Hematopoietic multipotent progenitor cell treated with erythropoietin and hydrocortisone succinate and interleukin-3 and kit ligand, for 17 days (in vitro differentiated cells): ENCODE data around the gene RBM33.
A peak's percentile ranks its signal among the peaks of the same experiment; 100 is the strongest.

Experiments
- DNase-seq: peaks from one replicate; pipeline ENCODE4 v3.0.0-alpha.2; 2015; ENCODE audit warnings: low spot score

The RBM33 gene

DNA sequence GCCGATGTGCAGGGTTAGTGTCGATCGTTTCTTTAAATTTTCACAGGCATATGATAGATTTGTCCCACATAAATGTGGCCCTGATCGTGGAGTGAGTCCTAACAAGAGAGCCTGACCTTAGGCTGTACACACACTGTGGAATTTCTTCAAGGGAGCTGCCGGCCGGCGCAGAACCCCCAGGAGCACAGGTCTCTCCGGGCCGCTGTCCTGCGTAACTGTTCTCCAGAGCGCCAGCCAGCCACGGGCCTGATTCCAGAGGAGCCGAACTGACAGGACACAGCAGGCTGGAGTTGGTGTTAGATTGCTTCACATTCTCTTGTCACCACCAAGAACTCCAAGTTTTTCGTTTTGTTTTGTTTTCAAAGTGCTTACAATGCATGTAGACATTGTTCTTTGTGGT is 130.5 kb downstream of the RBM33 start:
- no peak for DNase-seq

DNA sequence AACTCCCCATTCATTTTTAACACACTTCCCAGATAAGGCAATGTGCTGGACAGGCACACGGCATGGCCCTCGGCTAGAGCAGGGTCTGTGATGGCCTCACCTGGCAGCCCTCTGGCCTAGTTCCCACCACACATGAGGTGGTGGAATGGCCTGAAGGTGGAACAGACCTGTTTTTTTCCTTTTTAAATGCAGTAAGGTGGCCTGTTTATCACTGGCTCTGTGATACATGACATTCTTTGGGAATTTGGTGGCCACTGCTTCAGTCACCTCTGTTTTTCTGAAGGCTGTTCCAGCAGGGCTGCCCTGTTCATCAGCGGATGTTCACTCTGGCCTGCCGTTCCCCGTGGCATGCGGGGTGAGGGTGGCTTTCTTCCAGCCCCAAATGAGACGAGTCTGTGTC is 131.2 kb downstream of the RBM33 start:
- DNase-seq: no peak

DNA sequence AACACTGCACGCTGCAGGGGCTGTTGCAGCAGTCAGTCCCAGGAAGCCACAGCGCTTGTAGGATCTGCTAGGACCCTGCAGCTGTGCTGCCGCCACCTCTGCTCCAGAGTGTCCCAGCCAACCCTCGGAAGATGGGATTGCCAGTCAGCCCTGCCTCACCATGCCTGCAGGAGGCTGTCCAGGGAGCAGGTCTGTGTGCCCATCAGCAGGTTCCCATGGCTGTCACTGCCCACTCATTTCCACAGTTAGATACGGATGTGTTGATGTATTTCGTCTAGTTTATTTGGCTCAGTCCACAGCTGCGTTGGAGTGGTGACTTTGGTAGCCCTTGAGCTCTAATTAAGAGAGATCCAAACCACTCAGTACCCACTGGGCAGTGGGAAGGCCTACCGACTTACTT is 132.1 kb downstream of the RBM33 start:
- DNase-seq: no peak

- no peak for DNase-seq
Measured at GRCh38 chr7:155778349-155778748, 133.9 kb downstream of the RBM33 start.

GRCh38 chr7:155780884-155781283 is 136.4 kb downstream of the RBM33 start:
- DNase-seq: no peak

DNA sequence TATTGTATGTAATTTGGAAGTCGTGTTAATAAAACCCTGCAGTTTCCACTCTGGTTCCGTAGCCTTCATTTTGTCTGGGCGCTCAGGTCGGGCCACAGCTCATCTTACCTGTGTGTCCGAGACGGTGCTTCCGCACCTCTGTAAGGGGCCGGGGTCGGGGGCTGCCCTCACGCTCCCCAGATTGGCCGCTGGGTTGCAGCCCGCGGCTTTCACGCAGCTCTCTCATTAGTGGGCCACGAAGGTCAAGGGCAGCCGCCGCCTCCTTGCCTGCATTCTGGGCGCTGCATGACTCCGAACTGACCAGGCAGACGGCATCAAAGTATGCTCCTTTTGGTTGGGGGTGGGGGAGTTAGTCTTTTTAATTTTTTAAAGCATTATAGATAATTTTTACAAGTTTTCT is 137.0 kb downstream of the RBM33 start:
- DNase-seq: no peak

- no peak for DNase-seq
Measured at GRCh38 chr7:155782466-155782865, 138.0 kb downstream of the RBM33 start.

GRCh38 chr7:155785536-155785935 is 141.1 kb downstream of the RBM33 start:
- no peak for DNase-seq

DNA sequence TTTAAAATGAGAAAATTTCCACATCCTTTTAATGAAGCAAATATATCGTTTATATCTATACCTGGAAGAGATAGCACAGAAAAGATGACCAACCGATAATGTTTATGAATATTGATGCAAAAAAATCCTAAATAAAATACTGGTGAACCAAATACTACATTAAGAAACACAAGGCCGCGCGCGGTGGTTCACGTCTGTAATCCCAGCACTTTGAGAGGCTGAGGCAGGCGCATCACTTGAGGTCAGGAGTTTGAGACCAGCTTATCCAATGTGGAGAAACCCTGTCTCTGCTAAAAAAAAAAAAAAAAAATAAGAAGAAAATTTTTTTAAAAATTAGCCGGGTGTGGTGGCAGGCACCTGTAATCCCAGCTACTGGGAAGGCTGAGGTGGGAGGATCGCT is 142.0 kb downstream of the RBM33 start:
- no peak for DNase-seq

GRCh38 chr7:155787171-155787851 is 142.8 kb downstream of the RBM33 start:
- DNase-seq: no peak

GRCh38 chr7:155788616-155789000 is 144.1 kb downstream of the RBM33 start:
- DNase-seq: no peak

DNA sequence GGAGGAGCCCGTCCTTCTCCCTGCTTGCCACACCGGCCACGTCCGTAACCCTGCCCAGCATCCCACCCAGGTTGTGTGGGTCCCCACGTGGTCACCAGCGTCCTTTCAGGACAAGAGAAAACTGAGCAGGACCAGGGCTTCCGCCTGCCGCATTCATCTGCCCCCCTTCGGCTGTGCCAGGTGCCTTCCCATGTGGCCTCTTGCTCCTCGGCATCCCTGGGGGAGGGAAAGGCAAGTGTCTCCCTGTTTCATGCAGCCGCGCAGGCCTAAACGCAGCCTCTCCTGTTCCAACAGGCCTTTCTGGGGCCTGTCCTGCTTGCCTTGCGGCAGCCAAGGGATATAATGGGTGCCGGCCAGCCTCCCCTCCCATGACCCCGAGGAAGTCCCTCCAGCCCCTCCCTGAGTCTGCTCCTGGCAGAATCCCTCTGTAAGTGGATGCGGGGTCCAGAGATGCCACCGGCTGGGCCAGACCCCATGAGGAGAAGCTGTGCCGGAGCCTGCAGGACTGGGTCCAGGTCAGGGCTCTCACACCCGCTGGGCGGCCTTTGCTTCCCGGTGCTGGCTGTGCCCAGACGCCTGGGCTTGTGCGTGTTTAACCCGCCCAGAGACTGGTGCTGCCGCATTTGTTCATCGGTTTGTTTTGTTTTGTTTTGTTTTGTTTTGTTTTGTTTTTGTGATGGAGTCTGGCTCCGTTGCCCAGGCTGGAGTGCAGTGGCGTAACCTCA is 144.7 kb downstream of the RBM33 start:
- DNase-seq: no peak

- no peak for DNase-seq
Measured at GRCh38 chr7:155790666-155791065, 146.2 kb downstream of the RBM33 start.

DNA sequence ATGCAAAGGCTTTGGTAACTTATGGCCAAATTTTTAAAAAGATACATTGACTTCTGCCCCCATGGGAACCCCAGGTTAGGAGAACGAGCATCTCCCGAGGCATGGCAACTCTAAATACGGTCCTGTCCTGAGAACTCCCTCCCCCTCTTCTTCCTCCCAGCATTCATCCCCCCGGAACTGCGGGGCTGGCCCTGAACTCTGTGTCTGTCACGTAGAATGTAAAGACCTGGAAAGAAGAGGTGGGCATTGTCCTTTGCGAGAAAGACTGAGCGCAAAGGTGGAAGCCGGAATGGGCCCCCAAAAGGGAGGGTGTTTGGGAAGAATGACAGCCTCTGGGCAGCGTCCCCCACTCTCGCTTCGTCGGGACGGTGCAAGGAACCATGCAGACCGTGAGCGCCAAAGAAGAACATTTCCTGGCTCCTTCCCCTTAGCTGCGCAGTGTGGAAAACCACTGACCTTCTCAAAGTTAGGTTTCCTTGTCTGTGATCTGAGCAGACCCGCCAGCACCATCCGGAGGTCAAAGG is 146.8 kb downstream of the RBM33 start:
- no peak for DNase-seq

- DNase-seq: no peak
Measured at GRCh38 chr7:155791836-155792235, 147.4 kb downstream of the RBM33 start.

- DNase-seq: no peak
Measured at GRCh38 chr7:155792315-155792960, 148.0 kb downstream of the RBM33 start.

DNA sequence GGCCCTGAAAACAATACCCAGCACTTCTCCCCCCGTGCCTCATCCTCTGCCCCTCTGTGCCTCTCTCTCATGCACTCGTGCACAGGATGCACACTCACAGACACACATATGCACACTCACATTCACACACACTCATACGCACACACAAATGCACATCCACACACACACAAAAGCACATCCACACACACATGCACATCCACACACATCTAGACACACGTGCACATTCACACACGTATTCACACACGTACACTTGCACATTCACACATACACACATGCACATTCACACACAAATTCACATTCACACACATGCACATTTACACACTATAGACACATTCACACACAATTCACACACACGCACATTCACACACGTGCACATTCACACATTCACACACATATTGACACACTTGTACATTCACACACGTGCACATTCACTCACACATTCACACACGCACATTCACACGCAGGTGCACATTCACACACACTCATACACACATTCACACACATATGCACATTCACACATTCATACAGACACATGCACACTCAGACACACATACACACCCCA is 148.6 kb downstream of the RBM33 start:
- DNase-seq: no peak

DNA sequence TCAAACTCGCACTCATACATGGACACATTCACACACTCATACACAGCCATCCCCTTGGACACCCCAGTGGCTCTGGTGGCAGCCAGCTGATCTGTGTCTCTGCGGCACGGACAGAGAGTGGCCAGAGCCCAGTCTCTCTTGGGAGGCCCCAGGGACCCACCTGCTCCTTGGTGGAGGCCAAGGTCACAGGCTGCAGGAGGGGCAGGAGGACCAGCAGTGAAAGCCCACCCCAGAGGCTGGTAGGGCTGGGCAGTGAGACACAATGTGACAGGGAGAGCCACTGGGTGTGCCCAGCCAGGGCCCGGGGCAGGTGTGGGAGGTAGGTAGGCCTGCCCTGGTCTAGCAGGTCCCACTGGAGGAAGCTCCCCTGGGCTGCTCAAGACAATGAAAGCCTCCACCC is 149.3 kb downstream of the RBM33 start:
- no peak for DNase-seq

DNA sequence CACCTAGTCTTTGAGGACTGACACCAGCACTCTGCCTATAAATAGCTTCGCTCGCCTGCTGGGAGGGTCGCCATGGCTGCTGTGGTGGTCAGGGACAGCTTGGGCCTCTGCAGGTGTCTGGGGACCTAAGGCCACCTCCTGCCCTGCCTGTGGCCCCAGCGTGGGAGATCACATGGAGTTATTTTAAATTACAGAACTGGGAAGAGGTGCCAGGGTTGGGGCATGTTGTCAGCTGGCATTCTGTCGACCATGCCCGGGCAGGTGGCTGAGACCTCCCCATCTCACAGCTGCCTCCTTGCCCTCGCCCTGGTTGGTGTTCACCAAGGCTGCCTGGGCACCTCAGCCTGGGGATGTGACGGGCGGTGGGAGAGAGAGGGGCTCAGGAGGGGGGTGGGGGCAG is 149.7 kb downstream of the RBM33 start:
- no peak for DNase-seq

DNA sequence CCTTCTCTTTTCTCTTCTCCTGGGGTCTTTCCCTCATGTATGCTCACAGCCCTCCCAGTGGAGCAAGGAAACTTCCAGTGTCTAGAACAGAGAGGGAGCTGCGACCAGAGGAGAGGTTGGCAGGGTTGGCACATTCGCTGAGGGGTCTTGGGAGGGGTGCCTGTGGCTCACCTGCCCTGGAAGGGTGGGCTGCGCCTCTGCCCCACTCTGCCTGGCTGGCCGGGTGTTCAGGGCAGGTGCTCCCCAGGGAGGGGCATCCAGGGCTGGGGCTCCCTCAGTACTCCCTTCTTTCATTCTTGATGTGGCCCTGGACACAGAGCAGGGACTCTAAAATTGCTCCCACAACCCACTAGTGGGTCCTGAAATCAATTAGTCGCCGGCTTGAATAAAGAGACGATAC is 150.9 kb downstream of the RBM33 start:
- DNase-seq: no peak

DNA sequence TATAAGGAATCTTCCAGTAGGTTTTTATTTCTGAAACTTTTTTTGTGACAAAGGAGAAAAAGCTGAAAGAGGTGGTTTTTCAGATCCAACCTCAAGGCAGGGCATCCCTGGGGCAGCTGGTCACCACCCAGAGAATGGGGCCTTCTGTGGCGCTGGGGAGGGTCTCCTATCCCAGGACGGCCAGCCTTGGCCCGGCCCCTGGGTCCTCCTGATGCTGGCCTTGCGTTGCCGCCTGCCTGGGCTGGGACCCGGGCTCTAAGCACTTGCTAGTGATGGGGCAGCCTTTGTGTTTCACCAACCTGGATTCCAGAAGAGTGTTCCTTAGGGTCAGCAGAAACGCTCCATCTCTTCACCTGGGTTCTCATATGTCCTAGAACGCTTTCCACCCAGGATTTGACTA is 151.5 kb downstream of the RBM33 start:
- no peak for DNase-seq

DNA sequence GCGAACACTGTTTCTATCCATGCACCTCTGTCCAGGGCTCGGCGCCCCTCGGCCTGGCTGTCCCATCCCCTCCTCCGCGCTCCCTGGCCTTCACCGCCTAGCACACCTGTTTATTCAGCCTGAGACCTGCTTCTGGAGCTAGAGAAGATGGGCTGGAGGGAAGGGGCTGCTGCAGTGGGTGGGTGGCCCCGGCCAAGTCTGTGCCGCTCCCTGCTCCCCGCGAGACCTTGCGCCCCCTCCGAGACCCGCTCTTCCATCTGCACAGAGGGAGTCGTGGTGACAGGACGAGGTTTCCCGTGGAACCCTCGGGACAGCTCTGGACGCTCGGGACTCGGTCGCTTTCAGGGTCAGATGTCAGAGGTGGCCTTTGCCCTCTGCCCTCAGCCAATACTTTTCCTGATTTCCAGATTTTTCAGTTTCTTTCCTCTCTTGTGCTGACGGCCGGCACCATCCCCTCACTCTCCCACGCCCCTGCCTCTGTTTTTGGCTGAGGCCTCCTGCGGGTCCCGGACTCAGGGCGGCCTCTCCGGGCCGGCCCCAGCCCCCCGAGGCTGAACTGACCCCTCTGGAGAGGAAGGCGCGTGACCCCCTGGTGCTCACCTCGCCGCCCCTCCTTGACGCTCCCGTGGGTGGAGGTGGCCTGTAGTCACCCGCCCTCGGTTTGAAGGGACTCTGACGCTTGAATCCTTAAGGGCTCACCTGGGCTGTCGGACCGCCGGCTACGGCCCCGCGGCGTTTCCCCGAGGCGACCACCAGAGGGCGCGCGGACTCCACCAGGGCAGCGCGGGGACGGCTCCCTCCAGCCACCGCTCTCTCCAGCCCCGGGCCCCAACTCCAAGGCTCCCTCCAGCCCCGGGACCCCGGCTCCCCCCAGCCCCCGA is 152.2 kb downstream of the RBM33 start:
- DNase-seq: peak; percentile 30
